ENCODE data around the gene ERBB4.

The ERBB4 gene

DNA sequence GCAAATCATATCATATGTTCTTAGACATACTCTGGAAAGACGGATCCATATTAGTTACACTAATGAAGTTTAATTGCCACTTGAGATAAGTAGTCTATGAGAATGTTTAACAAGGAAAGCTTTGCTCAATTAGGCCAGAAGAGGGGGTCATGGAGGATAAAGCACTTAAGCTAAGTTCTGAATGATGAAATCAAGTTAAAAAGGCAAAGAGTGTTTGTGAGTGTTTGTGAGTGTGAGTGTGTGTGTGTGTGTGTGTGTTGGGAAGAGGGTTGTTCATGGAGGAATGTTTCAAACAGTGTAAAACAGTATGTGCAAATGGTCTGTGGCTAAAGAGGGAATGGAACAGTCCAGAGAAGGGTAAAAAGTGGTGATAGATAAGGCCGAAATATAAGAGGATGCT is 360.9 kb downstream of the ERBB4 start:
- Histone ChIP-seq H3K79me2 (ENCODE audit: control insufficient read depth, low read length) (no peaks in the 10 kb centered on the region), H3K27me3 (ENCODE audit: control insufficient read depth, low read length) (no peaks in the 10 kb centered on the region), H3K27ac (ENCODE audit: low read depth, low read length) (no peak overlapping the region), H3K9me3 (ENCODE audit: control insufficient read depth, insufficient read depth, low read length) (no peaks in the 10 kb centered on the region), H3K36me3 (ENCODE audit: control insufficient read depth, low read length) (no peaks in the 10 kb centered on the region), H3K4me2 (ENCODE audit: low read length) (no peak overlapping the region), H4K20me1 (ENCODE audit: control insufficient read depth, insufficient read depth, low read depth, low read length) (no peaks in the 10 kb centered on the region), H3K4me3 (ENCODE audit: low read length) (no peak overlapping the region), H3K4me1 (ENCODE audit: control insufficient read depth, low read length) (no peaks in the 10 kb centered on the region), H3F3A (ENCODE audit: control insufficient read depth, insufficient read depth) (no peaks in the 10 kb centered on the region), H3K9me2 (replicated peaks; ENCODE audit: control insufficient read depth, low read length) (no peaks in the 10 kb centered on the region)
- no peak for TF ChIP-seq CTCF (IDR thresholded peaks at IDR 0.05; ENCODE audit: low read depth, low read length, poor library complexity, severe bottlenecking)
- no peak for TF ChIP-seq EZH2phosphoT487 (IDR thresholded peaks at IDR 0.05; ENCODE audit: borderline replicate concordance, low read length)

DNA sequence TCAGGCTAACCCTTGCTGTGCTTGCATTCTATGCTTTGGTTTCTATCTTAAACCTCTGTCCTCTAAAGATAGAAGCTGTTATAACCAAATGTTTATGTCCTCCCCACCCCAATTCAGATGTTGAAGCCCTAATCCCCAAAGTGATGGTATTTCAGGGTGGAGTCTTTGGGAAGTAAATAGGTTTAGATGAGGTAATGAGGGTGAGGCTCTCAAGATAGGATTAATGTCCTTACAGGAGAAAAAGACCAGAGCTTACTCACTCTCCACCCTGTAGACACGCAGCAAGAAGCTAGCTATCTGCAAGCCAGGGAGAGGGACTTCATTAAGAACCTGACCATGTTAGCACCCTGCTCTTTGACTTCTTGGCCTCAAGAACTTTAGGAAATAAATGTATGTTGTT is 362.5 kb downstream of the ERBB4 start:
- Histone ChIP-seq H4K20me1 (ENCODE audit: control insufficient read depth, insufficient read depth, low read depth, low read length) (no peaks in the 10 kb centered on the region), H3K9me3 (ENCODE audit: control insufficient read depth, insufficient read depth, low read length) (no peaks in the 10 kb centered on the region), H3K9me2 (replicated peaks; ENCODE audit: control insufficient read depth, low read length) (no peaks in the 10 kb centered on the region), H3K4me3 (ENCODE audit: low read length) (no peak overlapping the region), H3K79me2 (ENCODE audit: control insufficient read depth, low read length) (no peaks in the 10 kb centered on the region), H3K4me2 (ENCODE audit: low read length) (no peak overlapping the region), H3K27ac (ENCODE audit: low read depth, low read length) (no peak overlapping the region), H3K4me1 (ENCODE audit: control insufficient read depth, low read length) (no peaks in the 10 kb centered on the region), H3F3A (ENCODE audit: control insufficient read depth, insufficient read depth) (no peaks in the 10 kb centered on the region), H3K36me3 (ENCODE audit: control insufficient read depth, low read length) (no peaks in the 10 kb centered on the region), H3K27me3 (ENCODE audit: control insufficient read depth, low read length) (no peaks in the 10 kb centered on the region)
- TF ChIP-seq CTCF (IDR thresholded peaks at IDR 0.05; ENCODE audit: low read depth, low read length, poor library complexity, severe bottlenecking), result no peak
- no peak for TF ChIP-seq EZH2phosphoT487 (IDR thresholded peaks at IDR 0.05; ENCODE audit: borderline replicate concordance, low read length)

GRCh38 chr2:212173756-212174510 is 364.7 kb downstream of the ERBB4 start:
- no peaks in the 10 kb centered on the region for H3K27me3 ChIP-seq (ENCODE audit: control insufficient read depth, low read length)
- H3K9me3 ChIP-seq (ENCODE audit: control insufficient read depth, insufficient read depth, low read length), result no peaks in the 10 kb centered on the region
- H3K4me3 ChIP-seq (ENCODE audit: low read length), result no peak overlapping the region
- no peaks in the 10 kb centered on the region for H3K79me2 ChIP-seq (ENCODE audit: control insufficient read depth, low read length)
- no peaks in the 10 kb centered on the region for H3K9me2 ChIP-seq (replicated peaks; ENCODE audit: control insufficient read depth, low read length)
- no peak overlapping the region for H3K4me2 ChIP-seq (ENCODE audit: low read length)
- no peak overlapping the region for H3K27ac ChIP-seq (ENCODE audit: low read depth, low read length)
- no peaks in the 10 kb centered on the region for H4K20me1 ChIP-seq (ENCODE audit: control insufficient read depth, insufficient read depth, low read depth, low read length)
- TF ChIP-seq EZH2phosphoT487 (IDR thresholded peaks at IDR 0.05; ENCODE audit: borderline replicate concordance, low read length) (no peak), CTCF (IDR thresholded peaks at IDR 0.05; ENCODE audit: low read depth, low read length, poor library complexity, severe bottlenecking) (no peak)
- H3K36me3 ChIP-seq (ENCODE audit: control insufficient read depth, low read length), result no peaks in the 10 kb centered on the region
- no peaks in the 10 kb centered on the region for H3K4me1 ChIP-seq (ENCODE audit: control insufficient read depth, low read length)
- no peaks in the 10 kb centered on the region for H3F3A ChIP-seq (ENCODE audit: control insufficient read depth, insufficient read depth)

Measured in DOHH2 (cell line).